Mesenteric fat pad (tissue), 1 donor: ENCODE results near the gene SLC16A5. TPM values are rescaled to one million over a fixed set of nuclear protein-coding genes. Genes with fewer than 3 reads are reported as not detected.

Experiments
- DNase-seq: peaks from one replicate; pipeline ENCODE4 v3.0.0-alpha.2; 2020; ENCODE audit warnings: low spot score
- total RNA-seq: library from RNA; stranded (reverse); fragmentation: NEBNext Ultra II Directional; extraction: Animal tissue kit (Norgen Biotek cat#: 25700); gene quantifications from one replicate; pipeline ENCODE4 v1.2.1, GENCODE V29; 2021
- donor health status: DM: yes; HTN: yes; CAD: no.

Gene SLC16A5
- total RNA-seq, 1 donor from 2014 or later = 12.3 TPM

DNA sequence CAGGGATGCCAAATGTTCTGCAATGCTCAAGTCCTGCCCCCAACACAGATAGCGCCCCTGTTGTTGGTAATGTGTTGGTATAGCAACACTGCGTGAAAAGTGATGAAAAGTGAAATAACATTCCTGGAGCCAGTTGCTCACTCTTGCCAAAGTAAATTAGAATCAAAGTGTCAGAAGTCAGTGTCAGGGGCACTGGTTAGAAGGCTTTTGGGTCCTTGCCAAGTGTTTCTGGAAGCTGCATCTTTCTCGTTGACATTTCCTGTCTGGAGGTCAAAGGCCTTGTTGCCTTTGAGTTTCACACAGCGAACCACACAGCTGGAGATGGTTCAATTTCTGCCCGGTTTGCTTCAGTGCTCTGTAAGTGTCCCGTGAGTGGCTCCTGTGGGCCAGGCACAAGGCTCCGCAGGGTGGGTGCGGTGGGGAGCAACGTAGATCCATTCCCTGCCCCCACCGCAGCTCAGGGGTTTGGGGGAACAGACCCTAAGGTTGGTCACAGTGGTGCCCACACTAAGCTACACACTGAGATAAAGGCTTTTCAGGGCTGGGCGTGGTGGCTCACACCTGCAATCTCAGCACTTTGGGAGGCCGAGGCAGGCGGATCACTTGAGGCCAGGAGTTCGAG is 3.6 kb upstream of the SLC16A5 start:
- no peak for DNase-seq

DNA sequence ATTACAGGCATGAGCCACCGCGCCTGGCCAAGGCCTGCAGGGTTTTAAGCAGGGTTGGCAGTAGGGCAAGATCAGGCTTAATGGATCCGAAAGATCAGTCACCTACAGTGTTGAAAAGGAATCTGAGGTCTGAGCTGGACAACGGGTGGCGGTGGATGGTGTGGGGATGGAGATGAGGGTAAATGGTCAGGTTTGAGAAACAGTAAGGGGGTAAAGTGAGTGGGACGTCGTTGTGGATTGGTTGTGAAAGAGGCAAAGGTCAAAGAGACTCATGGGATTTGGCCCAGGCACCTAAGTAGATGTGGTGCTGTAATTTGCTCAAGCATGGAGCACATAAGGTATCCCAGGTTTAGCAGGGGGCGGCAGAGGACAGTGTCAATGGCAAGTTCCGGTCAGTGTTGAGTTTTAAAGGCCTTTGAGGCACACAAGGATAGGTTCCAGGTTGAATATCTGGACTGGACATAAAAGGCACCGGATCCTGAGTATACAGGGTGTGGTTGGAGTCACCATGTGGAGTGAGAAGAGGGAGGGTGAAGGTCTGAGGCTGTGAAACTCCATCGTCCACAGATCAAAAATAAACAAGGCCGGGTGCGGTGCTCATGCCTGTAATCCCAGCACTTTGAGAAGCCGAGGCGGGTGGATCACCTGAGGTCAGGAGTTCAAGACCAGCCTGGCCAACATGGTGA is 1.1 kb upstream of the SLC16A5 start:
- no peak for DNase-seq

DNA sequence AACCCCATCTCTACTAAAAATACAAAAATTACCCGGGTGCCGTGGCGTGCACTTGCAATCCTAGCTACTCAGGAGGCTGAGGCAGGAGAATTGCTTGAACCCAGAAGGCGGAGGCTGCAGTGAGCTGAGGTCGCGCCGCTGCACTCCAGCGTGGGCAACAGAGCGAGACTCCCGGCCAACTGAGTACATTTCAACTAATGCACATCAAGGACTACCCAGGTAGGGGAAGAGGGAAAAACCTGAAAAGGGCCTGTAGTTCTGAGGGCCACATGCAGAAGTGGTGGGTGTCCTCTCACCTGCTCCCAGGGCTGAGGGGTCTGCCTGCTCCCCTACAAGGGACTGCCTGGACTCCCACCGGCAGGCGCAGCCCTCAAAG is 584 bp upstream of the SLC16A5 start:
- no peak for DNase-seq

DNA sequence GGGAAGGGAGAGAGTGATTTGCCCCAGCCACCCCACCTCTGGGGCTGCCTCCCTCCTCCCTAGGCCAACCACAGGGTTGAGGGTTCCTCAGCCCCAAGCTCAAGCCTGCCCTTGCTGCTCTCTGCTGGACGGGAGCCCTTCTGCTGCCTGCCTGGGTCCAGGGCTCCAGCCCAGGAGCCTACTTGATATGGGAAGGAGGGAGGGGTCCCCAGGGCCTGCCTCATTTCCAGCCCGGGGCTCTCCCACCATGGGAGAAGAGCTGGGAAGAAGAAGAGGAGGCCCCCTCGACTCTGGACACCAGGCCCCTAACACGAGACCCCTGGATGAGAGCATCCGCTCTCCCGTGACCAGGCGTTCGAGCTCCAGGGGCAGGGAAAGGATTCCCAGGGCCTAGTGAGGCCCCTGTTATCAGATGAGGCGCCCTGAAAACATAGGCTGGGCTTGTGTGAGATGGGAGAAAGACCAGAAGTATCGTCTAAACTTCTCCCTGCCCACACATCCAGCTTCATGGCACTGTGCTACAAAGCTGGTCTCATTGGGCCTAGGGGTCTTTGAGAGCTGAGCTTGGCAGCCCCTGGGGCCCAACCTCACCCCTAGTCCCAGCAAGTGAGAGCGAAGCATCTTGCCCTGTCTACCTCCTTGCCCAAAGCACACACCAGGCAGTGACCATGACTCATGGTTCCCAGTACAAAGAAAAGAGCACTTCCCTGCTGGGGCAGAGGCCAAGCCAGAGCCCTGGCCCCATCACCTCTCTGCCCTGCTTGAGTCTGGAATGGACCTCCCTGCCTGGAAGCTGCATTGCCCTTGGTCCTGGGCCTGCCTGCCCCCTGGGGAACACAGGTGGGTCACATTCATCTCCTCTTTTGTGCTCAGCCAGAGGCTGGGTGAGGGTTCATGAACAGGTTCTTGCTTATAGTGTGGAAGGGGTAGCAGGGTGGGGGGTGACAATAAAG is 987 bp downstream of the SLC16A5 start:
- no peak for DNase-seq

DNA sequence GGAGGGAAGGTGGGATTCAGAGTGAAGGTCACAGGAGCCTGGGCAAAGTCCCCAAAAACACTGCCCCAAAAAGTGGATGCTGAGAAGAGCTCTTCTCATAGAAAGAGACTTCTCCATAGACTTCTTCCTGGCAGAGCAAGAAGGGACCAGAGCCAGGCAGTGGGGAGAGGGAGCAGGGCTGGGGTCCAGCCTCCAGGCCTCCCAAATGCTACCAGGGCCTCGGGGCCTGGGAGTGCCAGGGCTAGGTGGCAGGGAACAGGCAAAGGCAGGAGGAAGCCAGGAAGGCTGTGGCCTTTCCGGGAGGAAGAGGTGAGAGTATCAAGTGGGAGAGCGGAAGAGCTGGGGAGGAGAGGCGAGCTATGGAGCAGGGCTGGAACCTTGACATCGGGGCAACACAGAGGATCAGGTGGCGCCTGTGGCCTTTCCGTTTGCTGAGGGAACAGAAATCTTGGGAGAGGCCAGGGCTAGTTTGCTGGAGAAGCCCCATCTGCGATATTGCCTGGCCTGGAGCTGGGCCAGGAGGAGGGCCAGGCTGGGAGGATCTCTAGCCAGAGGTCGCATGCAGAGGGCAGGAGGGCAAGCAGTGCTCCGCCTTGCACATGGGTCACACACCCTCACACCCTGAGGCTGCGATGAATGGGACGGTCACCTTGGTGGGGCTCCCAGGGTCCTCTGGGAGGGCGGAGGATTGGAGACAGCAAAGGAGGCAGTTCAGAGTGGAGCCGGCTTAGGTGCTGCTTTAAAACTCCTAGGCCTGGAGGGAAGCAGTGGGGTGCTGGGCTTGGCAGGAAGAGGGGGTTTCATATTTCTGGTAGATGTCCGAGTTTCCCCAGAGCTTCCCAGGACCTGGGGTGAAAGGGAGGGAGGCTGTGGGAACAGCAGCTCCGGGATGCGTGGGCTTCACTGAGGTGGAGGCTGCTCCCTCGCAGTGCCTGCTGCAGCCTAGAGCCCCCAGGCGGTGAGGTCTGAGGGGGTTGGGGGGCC is 3.4 kb downstream of the SLC16A5 start:
- no peak for DNase-seq

DNA sequence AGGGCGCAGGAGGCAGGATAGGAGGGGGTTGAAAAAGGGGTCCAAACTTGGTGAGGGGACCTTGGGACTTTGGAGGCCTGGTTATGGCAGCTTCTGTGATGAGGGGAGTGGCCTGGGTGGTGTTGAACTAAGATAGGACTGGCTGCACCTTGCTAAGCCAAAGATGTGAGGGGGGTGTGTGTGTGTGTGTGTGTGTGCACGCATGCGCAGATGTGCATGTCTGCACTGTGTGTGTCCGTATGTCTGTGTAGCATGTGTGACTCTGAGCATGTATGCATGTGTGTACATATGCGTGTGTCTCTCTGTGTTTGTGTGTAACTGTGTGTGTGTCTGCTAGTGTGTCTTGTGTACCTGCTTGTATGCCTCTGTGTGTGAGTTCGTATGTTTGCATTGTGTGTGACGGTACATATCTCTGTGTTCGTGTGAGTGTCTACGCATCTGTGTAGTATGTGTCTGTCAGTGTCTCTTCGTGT is 4.1 kb downstream of the SLC16A5 start:
- no peak for DNase-seq

DNA sequence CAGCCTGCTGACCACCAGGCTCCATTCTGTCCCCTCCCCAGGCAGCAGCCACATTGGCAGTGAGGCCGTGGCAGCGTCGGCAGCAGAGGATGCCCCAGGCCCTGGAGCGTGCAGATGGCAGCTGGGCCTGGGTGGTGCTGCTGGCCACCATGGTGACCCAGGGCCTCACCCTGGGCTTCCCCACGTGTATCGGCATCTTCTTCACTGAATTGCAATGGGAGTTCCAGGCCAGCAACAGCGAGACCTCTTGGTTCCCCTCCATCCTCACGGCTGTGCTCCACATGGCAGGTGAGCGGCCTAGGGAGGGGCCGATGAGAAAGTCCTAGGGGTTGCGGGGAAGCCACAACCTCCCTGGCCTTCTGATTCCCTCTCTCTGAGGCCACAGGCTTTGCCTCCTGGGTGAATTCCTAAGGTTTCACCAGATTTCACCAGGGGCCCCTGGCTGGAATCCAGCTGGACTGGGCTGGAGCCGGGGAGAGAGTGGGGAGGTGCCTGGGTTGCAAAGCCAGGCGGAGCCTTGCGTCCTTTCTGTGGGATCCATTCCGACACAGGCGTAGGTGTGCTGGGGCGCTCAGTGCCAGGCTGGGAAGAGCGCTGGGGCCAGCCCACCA is 5.9 kb downstream of the SLC16A5 start:
- DNase-seq = no peak

DNA sequence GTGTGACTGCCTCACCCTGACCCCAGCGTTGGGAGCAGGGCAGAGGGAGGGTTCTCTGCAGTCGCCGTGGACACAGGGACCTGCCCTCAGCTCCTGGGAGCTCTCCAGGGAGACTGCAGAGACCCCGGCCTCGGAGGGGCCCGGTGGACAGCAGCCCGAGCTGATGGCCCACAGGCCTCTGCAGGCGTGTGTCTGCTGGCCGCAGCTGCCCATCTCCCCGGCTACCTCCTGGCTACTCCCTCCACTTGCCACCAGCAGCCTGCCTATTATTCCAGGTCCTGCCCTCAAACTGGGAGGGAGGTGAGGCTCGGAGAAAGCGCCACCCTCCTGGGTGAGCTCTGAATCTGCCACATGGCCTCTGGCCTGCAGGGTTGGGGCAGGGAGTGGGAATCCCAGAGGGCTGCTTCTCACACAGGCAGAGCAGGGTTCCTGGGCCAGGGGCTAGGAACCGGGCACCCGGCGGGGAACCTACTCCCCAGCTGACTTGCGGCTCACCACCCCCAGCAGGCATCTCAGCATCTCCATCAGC is 7.2 kb downstream of the SLC16A5 start:
- no peak for DNase-seq

DNA sequence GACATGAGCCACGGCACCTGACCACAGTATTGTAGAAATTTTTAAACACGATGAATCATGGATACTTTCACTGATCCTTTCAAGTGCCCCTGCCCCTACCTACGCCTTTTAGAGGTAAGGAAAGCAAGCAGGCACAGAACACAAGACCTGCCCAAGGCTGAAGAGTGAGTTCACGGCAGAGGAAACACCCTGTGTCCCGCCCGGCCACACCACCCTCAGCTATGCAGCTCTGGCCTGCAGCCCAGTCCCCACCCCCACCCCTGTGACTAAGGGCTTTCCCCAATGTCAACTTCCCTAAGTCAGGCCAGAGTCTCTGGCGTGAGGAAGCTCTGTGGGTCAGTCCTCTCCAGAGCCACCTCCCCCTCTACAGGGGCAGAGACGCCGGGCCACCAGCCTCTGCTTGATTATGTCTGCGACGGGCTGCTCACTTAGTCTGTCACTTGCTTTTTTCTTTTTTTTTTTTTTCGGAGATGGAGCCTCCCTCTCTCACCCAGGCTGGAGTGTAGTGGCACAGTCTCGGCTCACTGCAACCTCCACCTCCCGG is 8.4 kb downstream of the SLC16A5 start:
- no peak for DNase-seq

DNA sequence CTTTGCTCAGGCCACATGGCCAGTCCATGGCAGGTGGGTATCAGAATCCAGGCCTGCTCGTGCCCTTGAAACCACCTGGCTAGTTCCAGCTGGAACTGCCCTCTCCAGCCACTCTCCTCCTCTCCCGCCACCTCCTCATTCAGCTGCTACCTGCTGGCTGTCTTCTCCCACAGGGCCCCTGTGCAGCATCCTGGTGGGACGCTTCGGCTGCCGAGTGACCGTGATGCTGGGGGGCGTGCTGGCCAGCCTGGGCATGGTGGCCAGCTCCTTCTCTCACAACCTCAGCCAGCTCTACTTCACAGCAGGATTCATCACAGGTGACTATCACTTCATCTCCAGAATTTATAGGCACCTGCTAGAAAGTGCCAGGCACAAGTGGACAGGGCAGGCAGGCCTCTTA is 10.1 kb downstream of the SLC16A5 start:
- DNase-seq = no peak

DNA sequence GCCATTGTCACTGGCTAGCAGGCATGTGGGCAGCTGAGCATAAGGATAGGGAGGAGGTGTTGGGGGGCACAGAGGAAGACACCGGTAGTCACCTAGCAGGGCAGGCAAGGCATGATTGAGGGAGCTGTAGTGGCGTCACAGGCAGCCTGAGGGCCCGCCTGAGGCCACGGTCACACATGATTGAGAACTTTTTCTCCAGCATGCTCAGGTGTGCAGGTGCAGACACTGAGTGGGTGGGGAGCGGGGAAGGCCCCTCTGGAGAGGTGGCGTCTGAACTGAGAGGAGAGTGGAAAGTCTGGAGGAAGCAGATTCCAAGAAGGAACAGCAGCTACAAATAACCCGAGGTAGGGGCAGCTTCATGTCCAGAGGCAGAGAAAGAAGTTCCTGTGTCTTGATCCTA is 11.1 kb downstream of the SLC16A5 start:
- DNase-seq = no peak

DNA sequence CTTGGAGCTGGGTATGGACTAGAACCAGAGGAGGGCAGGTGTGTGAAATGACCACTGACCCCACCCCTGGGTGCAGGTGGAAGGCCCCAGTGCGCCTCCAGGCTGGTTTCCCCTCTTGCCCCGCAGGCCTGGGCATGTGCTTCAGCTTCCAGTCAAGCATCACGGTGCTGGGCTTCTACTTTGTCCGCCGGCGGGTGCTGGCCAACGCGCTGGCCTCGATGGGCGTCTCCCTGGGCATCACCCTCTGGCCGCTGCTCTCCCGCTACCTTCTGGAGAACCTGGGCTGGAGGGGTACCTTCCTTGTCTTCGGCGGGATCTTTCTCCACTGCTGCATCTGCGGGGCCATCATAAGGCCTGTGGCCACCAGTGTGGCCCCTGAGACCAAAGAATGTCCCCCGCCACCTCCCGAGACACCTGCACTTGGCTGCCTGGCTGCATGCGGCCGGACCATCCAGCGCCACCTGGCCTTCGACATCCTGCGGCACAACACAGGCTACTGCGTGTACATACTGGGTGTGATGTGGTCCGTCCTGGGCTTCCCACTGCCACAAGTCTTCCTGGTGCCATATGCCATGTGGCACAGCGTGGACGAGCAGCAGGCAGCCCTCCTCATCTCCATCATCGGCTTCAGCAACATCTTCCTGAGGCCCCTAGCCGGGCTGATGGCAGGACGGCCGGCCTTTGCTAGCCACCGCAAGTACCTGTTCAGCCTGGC is 12.3 kb downstream of the SLC16A5 start:
- no peak for DNase-seq

DNA sequence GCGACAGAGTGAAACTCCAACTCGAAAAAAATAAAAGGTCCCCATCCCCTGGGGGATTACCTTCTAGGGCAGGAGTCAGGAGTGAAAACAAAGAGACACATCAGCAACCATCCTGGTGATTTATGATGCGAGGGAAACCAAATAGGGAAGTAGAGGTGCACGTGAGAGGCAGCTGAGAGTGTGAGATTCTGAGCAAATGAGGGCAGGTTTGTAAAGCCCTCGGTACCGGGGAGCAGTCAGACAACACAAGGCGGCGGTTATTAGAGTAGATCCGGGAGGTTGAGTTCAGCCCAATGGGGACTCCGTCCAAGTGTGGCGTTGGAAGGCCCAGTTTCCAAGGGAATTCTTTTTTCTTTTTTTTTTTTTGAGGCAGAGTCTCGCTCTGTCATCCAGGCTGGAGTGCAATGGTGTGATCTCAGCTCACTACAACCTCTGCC is 14.6 kb downstream of the SLC16A5 start:
- no peak for DNase-seq

DNA sequence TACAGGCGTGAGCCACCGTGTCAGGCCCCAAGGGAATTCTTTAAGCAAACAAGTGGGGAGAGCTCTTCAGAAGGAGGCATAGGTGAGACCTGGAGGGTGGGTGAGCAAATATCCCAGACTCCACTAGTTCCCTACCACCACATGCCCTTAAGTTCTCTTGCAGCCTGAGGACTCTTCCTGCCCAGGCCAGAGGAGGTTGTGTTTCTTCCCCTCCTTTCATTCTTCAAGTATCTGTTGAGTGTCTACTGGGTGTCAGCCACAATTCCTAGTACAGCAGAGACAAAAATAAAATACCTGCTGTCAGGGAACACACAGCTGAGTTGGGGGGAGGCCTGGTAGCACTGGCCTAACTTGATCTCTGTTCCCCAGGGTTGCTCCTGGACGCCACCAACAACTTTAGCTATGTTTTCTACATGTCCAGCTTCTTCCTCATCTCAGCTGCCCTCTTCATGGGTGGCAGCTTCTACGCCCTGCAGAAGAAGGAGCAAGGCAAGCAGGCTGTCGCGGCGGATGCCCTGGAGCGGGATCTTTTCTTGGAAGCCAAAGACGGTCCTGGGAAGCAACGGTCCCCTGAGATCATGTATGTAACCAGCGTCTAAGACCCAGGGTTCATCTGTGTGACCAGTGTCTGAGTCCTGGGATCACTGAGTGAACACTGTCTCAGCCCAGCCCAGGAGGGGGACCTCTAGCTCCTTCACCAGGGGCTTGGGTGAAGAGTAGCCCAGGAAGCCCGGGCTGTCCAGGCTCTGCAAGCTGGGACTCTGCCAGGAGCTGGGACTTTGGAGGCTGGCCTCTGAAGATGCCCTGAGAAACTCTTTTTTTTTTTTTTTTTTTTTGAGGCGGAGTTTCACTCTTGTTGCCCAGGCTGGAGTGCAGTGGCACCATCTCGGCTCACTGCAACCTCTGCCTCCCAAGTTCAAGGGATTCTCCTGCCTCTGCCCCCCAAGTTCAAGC is 16.1 kb downstream of the SLC16A5 start:
- no peak for DNase-seq

DNA sequence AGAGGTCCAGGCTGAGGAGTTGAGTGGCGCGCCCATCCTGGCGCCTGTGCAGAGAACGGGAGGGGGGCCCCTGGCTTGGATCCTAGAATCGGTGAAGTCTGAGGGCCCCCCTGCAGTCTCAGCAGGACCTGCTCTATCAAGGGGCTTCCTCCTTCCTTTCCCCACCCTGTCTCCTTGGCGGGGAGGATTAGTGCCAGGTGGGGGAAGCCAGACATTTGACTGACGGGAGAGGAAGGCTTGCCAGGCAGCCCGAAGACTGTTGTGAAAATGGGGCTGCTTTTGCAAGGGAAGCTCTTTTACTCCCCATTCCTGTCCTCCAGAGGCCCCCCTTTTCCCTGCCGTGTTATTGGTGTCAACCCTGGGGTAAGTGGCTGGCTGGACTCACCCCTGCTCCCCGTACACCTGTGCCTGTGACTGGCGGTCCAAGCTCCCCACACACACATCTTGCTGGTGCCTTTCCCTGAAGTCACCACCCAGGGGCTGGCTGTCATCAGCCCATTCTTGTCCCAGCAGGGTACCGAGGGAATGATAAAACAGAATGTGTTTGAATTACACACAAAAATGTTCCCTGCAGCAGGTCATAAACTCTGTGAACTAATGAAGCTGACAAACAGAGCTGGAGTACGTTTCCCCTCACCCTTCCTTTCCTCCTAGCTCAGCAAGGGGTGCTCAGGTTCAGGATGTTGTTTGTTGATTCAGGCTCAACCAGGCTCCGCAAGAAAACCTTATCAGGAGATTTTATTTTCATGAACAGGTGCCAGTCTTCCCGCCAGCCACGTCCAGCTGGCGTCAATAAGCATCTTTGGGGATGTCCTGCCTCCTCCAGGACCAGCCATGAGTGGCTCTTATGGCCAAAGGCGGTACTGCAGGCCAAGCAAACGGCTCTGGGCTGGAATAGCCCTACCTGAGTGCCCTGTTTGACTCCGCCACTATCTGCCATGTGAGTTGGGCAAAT is 17.6 kb downstream of the SLC16A5 start:
- no peak for DNase-seq

DNA sequence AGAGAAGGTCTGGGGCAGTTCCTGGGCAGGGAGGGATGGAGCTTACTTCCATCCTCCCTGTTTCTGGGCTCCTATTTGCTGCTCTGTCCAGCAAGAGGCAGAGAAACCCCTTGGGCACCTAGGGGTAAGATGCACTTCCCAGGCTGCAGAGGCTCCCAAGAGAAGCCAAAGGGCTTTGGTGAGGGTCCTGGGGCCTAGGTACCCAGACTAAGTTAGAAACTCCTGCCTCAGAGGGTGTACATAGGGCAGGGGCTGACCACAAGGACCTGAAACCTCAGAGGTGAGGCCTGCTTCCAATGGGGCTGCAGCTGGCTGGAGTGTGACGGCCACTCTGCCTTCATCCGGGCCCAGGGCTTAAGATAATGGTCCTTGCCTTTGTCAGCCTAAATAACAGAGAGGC is 20.4 kb downstream of the SLC16A5 start:
- DNase-seq = no peak

DNA sequence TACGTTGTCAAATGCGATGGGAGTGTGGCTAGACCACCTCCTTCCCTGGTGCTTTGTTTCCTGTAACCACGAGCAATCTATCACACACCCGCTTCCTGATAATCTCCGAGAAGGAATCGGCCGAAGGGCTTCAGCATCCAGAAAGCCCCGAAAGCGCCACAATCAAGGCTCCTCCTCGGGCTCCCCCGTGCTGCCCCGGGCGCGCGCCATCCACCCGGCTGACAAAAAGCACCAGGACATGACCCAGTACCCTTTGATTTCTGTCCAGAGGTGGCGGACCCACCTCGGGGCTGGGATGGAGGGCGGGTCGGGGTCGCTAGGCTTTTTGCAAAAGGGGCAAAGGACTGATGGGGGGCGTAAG is 21.3 kb downstream of the SLC16A5 start:
- no peak for DNase-seq
